ENCODE results near the gene TEDC2. TPM values are rescaled to one million over a fixed set of nuclear protein-coding genes. Genes with fewer than 3 reads are reported as not detected.
"Not testable (repeated sequence)": the region's sequence is repeated elsewhere in the genome, so short reads cannot be mapped to it uniquely, and the experiment has no call there.

Gene TEDC2
- total RNA-seq, 4 donors from 2014 or later, result 1.3 to 2.5 (median 1.8) TPM; not detected in 1

DNA sequence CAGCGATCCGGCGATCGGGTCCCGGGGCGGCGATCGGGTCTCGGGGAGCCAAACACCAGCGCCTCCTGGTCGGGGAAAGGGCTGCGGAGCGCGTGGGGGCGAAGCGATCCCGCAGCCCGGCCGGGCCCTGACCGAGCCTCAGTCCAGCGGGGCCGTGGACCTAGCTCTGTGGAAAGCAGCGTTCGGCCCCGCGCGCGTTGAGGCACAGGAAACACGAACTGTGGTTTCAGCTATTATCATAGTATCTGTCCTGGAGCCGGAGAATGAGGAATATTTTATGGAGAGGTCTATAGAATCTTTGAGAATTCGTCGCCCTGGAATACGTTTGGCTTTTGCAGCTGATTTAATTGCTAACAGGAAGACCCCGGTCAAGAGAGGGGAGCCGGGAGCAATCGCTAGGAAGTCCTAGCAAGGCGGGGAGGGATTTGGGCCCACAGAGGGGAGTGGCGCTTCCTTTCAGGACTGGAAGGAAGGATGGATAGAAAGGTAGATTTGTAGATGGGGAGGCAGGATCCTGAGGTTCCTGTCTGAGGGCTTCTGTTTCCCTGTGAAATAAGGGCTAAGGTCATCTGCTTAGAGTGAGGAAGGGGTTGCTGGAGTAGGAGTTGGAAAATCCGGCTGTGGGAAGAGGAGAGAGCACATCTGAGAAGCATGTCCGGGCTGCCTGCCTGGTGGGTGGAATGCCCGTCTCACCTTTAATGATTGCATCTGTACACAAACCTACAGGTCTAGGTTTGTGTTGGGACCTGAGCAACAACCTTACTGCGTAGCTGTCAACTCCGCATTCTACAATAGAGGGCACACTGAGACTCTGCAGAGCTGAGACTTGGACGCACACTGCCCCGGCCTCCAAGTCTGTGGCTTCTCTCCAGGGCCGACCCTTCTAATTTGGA, 29.9 kb upstream of the TEDC2 start:
- Histone ChIP-seq H3K4me3 (peak overlapping the region; percentile 79 to 96 (median 87)), H3K36me3 (peaks cover 0 to 15% (median 0%) of the 10 kb centered on the region in 3 donors), H3K9me3 (no peaks in the 10 kb centered on the region), H3K4me1 (peaks cover 0 to 19% (median 10%) of the 10 kb centered on the region in 4 donors), H3K27me3 (no peaks in the 10 kb centered on the region), H3K27ac (peak overlapping the region in 3 of 4 donors; percentile 80 to 89 (median 81))
- WGBS, 2 donors, result 2 to 7% methylated on average over 28 to 46 of the region's 46 CpGs
- TF ChIP-seq, protein P1, sequence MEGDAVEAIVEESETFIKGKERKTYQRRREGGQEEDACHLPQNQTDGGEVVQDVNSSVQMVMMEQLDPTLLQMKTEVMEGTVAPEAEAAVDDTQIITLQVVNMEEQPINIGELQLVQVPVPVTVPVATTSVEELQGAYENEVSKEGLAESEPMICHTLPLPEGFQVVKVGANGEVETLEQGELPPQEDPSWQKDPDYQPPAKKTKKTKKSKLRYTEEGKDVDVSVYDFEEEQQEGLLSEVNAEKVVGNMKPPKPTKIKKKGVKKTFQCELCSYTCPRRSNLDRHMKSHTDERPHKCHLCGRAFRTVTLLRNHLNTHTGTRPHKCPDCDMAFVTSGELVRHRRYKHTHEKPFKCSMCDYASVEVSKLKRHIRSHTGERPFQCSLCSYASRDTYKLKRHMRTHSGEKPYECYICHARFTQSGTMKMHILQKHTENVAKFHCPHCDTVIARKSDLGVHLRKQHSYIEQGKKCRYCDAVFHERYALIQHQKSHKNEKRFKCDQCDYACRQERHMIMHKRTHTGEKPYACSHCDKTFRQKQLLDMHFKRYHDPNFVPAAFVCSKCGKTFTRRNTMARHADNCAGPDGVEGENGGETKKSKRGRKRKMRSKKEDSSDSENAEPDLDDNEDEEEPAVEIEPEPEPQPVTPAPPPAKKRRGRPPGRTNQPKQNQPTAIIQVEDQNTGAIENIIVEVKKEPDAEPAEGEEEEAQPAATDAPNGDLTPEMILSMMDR (IDR thresholded peaks at IDR 0.05), result peak in 1 of 5 experiments; percentile 2
- no peak for TF ChIP-seq POLR2A (IDR thresholded peaks at IDR 0.05)
- no peak for DNase-seq (ENCODE audit: low spot score in 2 of 2)

DNA sequence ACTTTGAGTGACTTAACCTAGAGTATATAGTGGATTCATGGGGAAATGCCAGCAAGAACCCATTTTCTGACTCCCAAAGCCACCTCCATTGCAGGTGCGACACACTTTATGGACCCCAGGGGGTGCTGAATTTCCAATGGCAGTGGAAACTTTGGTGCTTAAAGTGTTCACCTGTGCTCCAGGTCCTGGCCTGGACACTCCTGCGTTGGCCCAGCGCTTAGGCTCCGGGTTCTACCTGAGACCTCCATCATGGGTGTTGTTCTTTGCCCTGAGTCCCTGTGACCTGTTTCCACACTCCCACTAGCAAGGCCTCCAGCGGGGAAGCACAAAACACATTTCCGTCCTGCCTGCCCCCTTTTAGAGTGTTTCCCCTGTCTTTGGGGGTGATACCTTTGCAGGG, 27.6 kb upstream of the TEDC2 start:
- WGBS, 2 donors, result 94% methylated on average over 6 of the region's 6 CpGs
- H3K4me1 ChIP-seq, result peaks cover 0 to 19% (median 10%) of the 10 kb centered on the region in 4 donors
- H3K27ac ChIP-seq, result no peak overlapping the region
- no peaks in the 10 kb centered on the region for H3K27me3 ChIP-seq
- DNase-seq (ENCODE audit: low spot score in 2 of 2), result no peak
- H3K9me3 ChIP-seq, result no peaks in the 10 kb centered on the region
- TF ChIP-seq EP300 (IDR thresholded peaks at IDR 0.05), result no peak
- TF ChIP-seq POLR2A (IDR thresholded peaks at IDR 0.05), result no peak
- TF ChIP-seq, protein P1 (IDR thresholded peaks at IDR 0.05), result no peak
- H3K36me3 ChIP-seq, result peaks cover 0 to 32% (median 0%) of the 10 kb centered on the region in 3 donors
- H3K4me3 ChIP-seq, result no peak overlapping the region

DNA sequence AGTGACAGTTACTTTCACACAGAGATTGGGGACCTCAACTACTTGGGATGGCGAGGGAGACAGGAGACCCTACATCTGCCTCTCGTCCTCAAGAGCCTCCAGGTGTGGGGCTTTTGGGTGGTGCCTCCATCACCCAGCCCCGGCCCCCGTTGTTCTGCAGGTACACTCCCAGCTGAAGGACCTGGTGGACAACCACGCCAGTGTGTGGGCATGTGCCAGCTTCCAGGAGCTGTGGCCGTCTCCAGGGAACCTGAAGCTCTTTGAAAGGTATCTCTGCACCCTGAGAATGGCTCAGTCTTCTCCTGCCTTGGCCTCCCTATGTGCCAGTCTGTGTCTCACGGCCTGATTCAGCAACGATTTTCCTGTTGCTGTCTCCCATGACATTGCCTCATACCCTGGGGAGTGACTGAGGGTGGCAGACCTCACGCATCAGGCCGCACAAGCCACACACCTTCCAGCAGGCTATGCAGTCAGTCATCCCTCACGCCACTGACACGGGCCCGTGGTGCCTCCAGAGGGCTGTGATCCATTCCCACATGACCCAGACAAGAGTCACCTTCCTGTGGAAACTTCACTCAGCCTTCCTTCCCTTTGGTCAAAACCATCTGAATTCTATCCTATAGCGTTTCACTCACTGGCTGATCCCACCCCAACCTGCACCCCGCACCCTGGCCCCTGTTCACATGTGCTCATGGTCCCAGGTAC, 27.0 kb upstream of the TEDC2 start:
- Histone ChIP-seq H3K4me3 (no peak overlapping the region), H3K27ac (no peak overlapping the region), H3K9me3 (no peaks in the 10 kb centered on the region), H3K36me3 (peaks cover 0 to 39% (median 0%) of the 10 kb centered on the region in 3 donors), H3K27me3 (no peaks in the 10 kb centered on the region), H3K4me1 (peaks cover 0 to 19% (median 10%) of the 10 kb centered on the region in 4 donors)
- no peak for TF ChIP-seq EP300 (IDR thresholded peaks at IDR 0.05)
- no peak for TF ChIP-seq POLR2A (IDR thresholded peaks at IDR 0.05)
- TF ChIP-seq, protein P1 (IDR thresholded peaks at IDR 0.05), result no peak
- 96% methylated on average over 15 of the region's 15 CpGs for WGBS, 2 donors
- DNase-seq (ENCODE audit: low spot score in 2 of 2), result no peak

DNA sequence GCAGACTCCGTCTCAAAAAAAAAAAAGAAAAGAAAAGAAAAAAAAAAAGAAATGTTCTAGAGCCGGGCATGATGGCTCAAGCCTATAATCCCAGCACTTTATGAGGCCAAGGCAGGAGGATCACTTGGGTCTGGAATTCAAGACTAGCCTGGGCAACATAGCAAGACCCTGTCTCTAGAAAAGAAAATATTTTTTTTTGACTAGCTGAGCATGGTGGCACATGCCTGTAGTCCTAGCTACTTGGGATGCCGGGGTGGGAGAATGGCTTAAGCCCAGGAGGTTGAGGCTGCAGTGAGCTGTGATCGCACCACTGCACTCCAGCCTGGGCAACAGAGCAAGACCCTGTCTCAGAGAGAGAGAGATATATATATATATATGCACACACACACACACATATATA, 24.7 kb upstream of the TEDC2 start:
- H3K27ac ChIP-seq; DNase-seq (ENCODE audit: low spot score in 2 of 2): not testable (repeated sequence)
- 85 to 89% methylated on average over 4 of the region's 4 CpGs for WGBS, 2 donors

DNA sequence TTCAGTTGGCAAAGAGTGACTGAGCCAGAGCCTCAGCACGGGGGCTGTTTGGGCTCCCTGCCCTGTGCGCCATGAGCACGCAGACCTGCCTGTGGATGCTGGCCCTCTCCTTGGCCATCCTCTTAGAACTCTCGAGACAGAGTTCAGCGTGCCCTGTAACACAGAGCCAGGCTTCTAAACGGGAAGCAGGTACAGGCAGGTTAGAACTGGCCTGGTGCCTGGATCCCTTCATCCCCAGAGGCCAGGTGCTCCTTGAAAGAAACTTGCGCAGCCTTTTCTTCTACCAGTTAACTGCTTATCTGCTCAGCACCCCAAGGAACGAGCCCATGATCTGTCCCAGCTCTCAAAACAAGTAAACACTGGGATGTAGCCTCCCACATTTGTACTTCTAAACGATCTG, 23.8 kb upstream of the TEDC2 start:
- Histone ChIP-seq H3K27me3 (no peaks in the 10 kb centered on the region), H3K4me3 (no peak overlapping the region), H3K27ac (no peak overlapping the region), H3K36me3 (peaks cover 0 to 65% (median 0%) of the 10 kb centered on the region in 3 donors), H3K9me3 (no peaks in the 10 kb centered on the region), H3K4me1 (no peaks in the 10 kb centered on the region)
- 92 to 99% methylated on average over 9 of the region's 9 CpGs for WGBS, 2 donors
- TF ChIP-seq POLR2A (IDR thresholded peaks at IDR 0.05), result no peak
- TF ChIP-seq, protein P1 (IDR thresholded peaks at IDR 0.05), result no peak
- no peak for TF ChIP-seq EP300 (IDR thresholded peaks at IDR 0.05)
- DNase-seq (ENCODE audit: low spot score in 2 of 2), result no peak

More for the DNA sequence above, 24.7 kb upstream of the TEDC2 start:
- not testable (repeated sequence) for H3K27me3 ChIP-seq, H3K9me3 ChIP-seq, H3K4me3 ChIP-seq, H3K4me1 ChIP-seq
- H3K36me3 ChIP-seq, result peaks cover 0 to 62% (median 0%) of the 10 kb centered on the region in 3 donors
